GM12878 (cell line): ENCODE measurements around the gene SEZ6L2. TPM values are rescaled to one million over a fixed set of nuclear protein-coding genes. Genes with fewer than 3 reads are reported as not detected.
"Not testable (repeated sequence)": the region's sequence is repeated elsewhere in the genome, so short reads cannot be mapped to it uniquely, and the experiment has no call there.

Experiments used
- ATAC-seq: fragments of 200-7000 bp; cut with Tn5 transposase; 3 replicates; pipeline ENCODE4 v1.9.1; 2020; ENCODE audit warnings: mild to moderate bottlenecking, moderate library complexity
- BruUV-seq: library from RNA; stranded (reverse); fragments of 400-500 nt; replicated peaks from 2 replicates; lab custom pipeline; 2021; lab: Mats Ljungman, UMichigan
- CTCF ChIA-PET: fragments of 300-600 bp; sonication (Branson Sonifier 250); formaldehyde crosslinking; extraction: SDS; loops from one replicate; lab custom pipeline; 2021; ENCODE audit warnings: inconsistent platforms; lab: Yijun Ruan, JAX
- POLR2A ChIA-PET: fragments of 350-600 bp; formaldehyde crosslinking; extraction: SDS; loops from one replicate; lab custom pipeline; 2021; ENCODE audit warnings: inconsistent platforms; lab: Charles Lee
- RAD21 ChIA-PET: fragments of 300-600 bp; sonication (Branson Sonifier 250); formaldehyde crosslinking; loops from one replicate; lab custom pipeline; 2023; ENCODE audit warnings: antibody characterized with exemption; ENCODE audit not compliant: unreplicated experiment; lab: Charles Lee
- SMC1A ChIA-PET: fragments of 300-600 bp; sonication (Branson Sonifier 250); formaldehyde crosslinking; loops from one replicate; lab custom pipeline; 2023; ENCODE audit not compliant: unreplicated experiment, uncharacterized antibody; lab: Charles Lee
- DNase-seq: peaks from one replicate; pipeline ENCODE4 v3.0.0-alpha.2; 2011; ENCODE audit warnings: low read depth, low spot score
- FAIRE-seq: peaks from 3 replicates; lab custom pipeline; 2011; peaks lifted over from hg19 to GRCh38; lab: Jason Lieb, UNC
- H2AFZ ChIP-seq: 2 replicates; pipeline ENCODE4 v1.6.0; 2011; ENCODE audit warnings: low read depth, low read length, control low read depth; ENCODE audit not compliant: control insufficient read depth
- H3K27ac ChIP-seq: 2 replicates; pipeline ENCODE4 v1.5.1; 2011; ENCODE audit warnings: control low read depth; ENCODE audit not compliant: control insufficient read depth, insufficient read depth
- H3K27me3 ChIP-seq, 2 experiments: replicated peaks in 1 of 2; 2 replicates each; pipeline versions ENCODE4 v1.6.0 to v1.6.1; 2011; ENCODE audit warnings: low read length in 1 of 2; ENCODE audit not compliant: control insufficient read depth in 2 of 2, insufficient read depth in 2 of 2
- H3K36me3 ChIP-seq, 2 experiments: 2 replicates each; pipeline ENCODE4 v1.5.1; 2011; ENCODE audit warnings: low read length in 1 of 2; ENCODE audit not compliant: control insufficient read depth in 2 of 2, insufficient read depth in 2 of 2
- H3K4me1 ChIP-seq: 2 replicates; pipeline ENCODE4 v1.6.1; 2011; ENCODE audit warnings: mild to moderate bottlenecking, low read length, moderate library complexity, mixed read lengths; ENCODE audit not compliant: control insufficient read depth, insufficient read depth
- H3K4me2 ChIP-seq: 2 replicates; pipeline ENCODE4 v1.6.0; 2011; ENCODE audit warnings: control low read depth; ENCODE audit not compliant: control insufficient read depth, insufficient read depth
- H3K4me3 ChIP-seq: fragments of 200-600 bp; sonication (generic); 2 replicates; pipeline ENCODE4 v1.5.1; 2016
- H3K79me2 ChIP-seq: 2 replicates; pipeline ENCODE4 v1.6.0; 2011; ENCODE audit warnings: low read length; ENCODE audit not compliant: control insufficient read depth, insufficient read depth
- H3K9ac ChIP-seq: 2 replicates; pipeline ENCODE4 v1.8.0; 2011; ENCODE audit warnings: low read length, control low read depth, mixed read lengths; ENCODE audit not compliant: control insufficient read depth, insufficient read depth
- H3K9me3 ChIP-seq: replicated peaks from 3 replicates; pipeline ENCODE4 v1.5.1; 2011; ENCODE audit warnings: mild to moderate bottlenecking, low read length; ENCODE audit not compliant: control insufficient read depth, insufficient read depth
- H4K20me1 ChIP-seq: 2 replicates; pipeline ENCODE4 v1.6.0; 2011; ENCODE audit not compliant: control insufficient read depth, insufficient read depth
- JUND ChIP-seq: IDR thresholded peaks from 2 replicates; pipeline ENCODE4 v1.6.1; 2012; ENCODE audit warnings: low read depth, mild to moderate bottlenecking, low read length, improper control_type of control experiment, moderate library complexity
- MXI1 ChIP-seq: fragments of 150-350 bp; IDR thresholded peaks from 2 replicates; pipeline ENCODE4 v1.6.1; 2011; ENCODE audit warnings: low read depth, mild to moderate bottlenecking, inconsistent platforms, low read length, improper control_type of control experiment
- ZNF384 ChIP-seq: IDR thresholded peaks from 2 replicates; pipeline ENCODE4 v1.6.1; 2012; ENCODE audit warnings: low read depth, mild to moderate bottlenecking, low read length, improper control_type of control experiment, borderline replicate concordance
- ZSCAN29 ChIP-seq: fragments of 450-650 bp; IDR thresholded peaks from 2 replicates; pipeline ENCODE4 v1.6.1; 2017; ENCODE audit warnings: mild to moderate bottlenecking, moderate library complexity
- WGBS: methylation state at CpG from one replicate; pipeline ENCODE4 v1.1.6; 2016; ENCODE audit warnings: low lambda C conversion rate; ENCODE audit not compliant: insufficient replicate concordance, insufficient coverage; ENCODE audit errors: missing lambda C conversion rate; 5-methylcytosine and 5-hydroxymethylcytosine counted together
- in situ Hi-C: fragments of 300-500 bp; cut with MboI; formaldehyde crosslinking; loops from 9 replicates; pipeline ENCODE4 v1.14.3; 2018; ENCODE audit warnings: mixed read lengths
- intact Hi-C: fragments of 100-400 bp; cut with micrococcal nuclease; formaldehyde crosslinking; loops from one replicate; pipeline ENCODE4 v1.14.2; 2022; ENCODE audit not compliant: unreplicated experiment
- polyA plus RNA-seq, 11 experiments: library from polyadenylated mRNA; depleted of rRNA in 4 of 11; unstranded in 6 of 11; stranded (reverse) in 5 of 11; fragments of >200 nt; fragmentation: Nextera tagmentation in 4 of 11; fragmentation: Illumina TruSeq in 1 of 11; extraction: Ambion mirVana in 4 of 11; extraction: Trizol in 1 of 11; gene quantifications; 1 replicate in 1 of 11; 2 replicates in 10 of 11; pipeline versions ENCODE4 v1.2.1 to v1.2.3, GENCODE V29; 2011 to 2016; ENCODE audit warnings: inconsistent platforms in 2 of 11, missing spikeins in 2 of 11, low read depth in 1 of 11
- total RNA-seq, 4 experiments: library from RNA; depleted of rRNA in 3 of 4; stranded (reverse); fragments of >200 nt in 3 of 4; fragmentation: Illumina TruSeq in 1 of 4; extraction: Trizol in 1 of 4; gene quantifications; 2 replicates each; pipeline versions ENCODE4 v1.2.1 to v1.2.3, GENCODE V29; 2013 to 2021
- TF ChIP-seq, protein P1 (sequence below): fragments of 450-650 bp; IDR thresholded peaks from 2 replicates; pipeline ENCODE4 v1.6.1; 2017; ENCODE audit warnings: mild to moderate bottlenecking

SEZ6L2 gene
- total and polyA plus RNA-seq, 10 of the 15 experiments (the other 5 are each of a cell fraction or from before 2014, with no cell fraction given) = 0.06 to 0.49 TPM; not detected in 8

DNA sequence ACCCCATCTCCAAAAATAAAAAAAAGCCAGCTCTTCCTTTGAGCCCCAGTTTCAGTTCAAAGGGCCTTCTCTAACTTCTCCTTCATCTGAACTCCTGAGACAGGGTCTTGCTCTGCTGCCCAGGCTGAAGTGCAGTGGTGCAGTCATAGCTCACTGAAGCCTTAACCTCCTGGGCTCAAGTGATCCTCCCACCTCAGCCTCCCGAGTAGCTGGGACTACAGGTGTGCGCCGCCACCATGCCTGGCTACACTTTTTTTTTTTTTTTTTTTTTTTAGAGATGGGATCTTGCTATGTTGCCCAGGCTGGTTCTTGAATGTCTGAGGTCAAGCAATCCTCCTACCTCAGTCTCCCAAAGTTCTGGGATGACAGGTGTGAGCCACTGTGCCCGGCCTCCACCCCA, 66.1 kb downstream of the SEZ6L2 start:
- RAD21 ChIA-PET, H3K27me3 ChIP-seq, H3K4me2 ChIP-seq, H3K4me3 ChIP-seq, H3K79me2 ChIP-seq, intact Hi-C loops, SMC1A ChIA-PET, H4K20me1 ChIP-seq, in situ Hi-C loops, ATAC-seq, BruUV-seq, H3K27ac ChIP-seq, FAIRE-seq, DNase-seq, H2AFZ ChIP-seq, H3K9ac ChIP-seq, H3K9me3 ChIP-seq, H3K4me1 ChIP-seq: not testable (repeated sequence)
- POLR2A ChIA-PET = interaction anchor here (1.0 kb wide), 1 partner anchor 16 kb away, joined by 3 read pairs; no protein-coding TSS in a partner anchor
- CTCF ChIA-PET = interaction anchor here (0.6 to 1.6 kb wide), 5 partner anchors 15 to 128 kb away, joined by 3 to 7 read pairs (median 3); partner anchors contain the start of gene PAGR1
- WGBS = 85% methylated on average over 4 of the region's 4 CpGs
- peaks cover 11 to 15% of the 10 kb centered on the region in 2 experiments; a peak in 3 of 4 replicates for H3K36me3 ChIP-seq

DNA sequence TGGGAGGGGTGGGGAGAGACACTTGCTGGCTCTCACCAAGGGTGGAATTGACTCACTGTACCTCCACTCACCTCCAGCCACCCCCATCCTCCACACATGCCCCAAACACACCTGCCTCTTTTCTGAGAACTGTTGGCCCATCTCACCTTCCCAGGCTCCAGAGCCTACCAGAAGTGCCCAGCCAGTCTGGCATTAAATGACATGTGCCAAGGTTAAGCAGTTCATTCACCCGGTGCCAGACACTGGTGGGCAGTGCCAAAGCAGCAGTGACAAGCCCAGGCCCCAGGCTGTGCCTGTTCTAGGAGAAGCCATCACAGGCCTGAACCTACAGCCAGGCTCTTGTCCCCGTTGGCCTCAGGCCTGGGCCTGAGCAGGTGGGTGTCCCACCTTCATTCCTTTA, 67.9 kb downstream of the SEZ6L2 start:
- Histone ChIP-seq H3K27me3 (no peaks in the 10 kb centered on the region), H3K9me3 (no peaks in the 10 kb centered on the region), H3K4me1 (no peaks in the 10 kb centered on the region), H3K9ac (no peak overlapping the region)
- intact Hi-C loops = no loop called here
- RAD21 ChIA-PET = no interaction called here
- TF ChIP-seq MXI1 = no peak
- no peak for TF ChIP-seq ZNF384
- TF ChIP-seq, protein P1, sequence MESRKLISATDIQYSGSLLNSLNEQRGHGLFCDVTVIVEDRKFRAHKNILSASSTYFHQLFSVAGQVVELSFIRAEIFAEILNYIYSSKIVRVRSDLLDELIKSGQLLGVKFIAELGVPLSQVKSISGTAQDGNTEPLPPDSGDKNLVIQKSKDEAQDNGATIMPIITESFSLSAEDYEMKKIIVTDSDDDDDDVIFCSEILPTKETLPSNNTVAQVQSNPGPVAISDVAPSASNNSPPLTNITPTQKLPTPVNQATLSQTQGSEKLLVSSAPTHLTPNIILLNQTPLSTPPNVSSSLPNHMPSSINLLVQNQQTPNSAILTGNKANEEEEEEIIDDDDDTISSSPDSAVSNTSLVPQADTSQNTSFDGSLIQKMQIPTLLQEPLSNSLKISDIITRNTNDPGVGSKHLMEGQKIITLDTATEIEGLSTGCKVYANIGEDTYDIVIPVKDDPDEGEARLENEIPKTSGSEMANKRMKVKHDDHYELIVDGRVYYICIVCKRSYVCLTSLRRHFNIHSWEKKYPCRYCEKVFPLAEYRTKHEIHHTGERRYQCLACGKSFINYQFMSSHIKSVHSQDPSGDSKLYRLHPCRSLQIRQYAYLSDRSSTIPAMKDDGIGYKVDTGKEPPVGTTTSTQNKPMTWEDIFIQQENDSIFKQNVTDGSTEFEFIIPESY = no peak
- TF ChIP-seq ZSCAN29 = no peak
- TF ChIP-seq JUND = no peak
- TF ChIP-seq, all 136 proteins: peak for 0
- CTCF ChIA-PET = no interaction called here
- 66% methylated on average over 2 of the region's 2 CpGs for WGBS
- ATAC-seq = no peak
- no peak overlapping the region for H3K27ac ChIP-seq
- H3K79me2 ChIP-seq = no peaks in the 10 kb centered on the region; the same call in 1 of the 2 replicates
- SMC1A ChIA-PET = no interaction called here
- peaks cover 8 to 11% of the 10 kb centered on the region in 2 experiments; a peak in 3 of 4 replicates for H3K36me3 ChIP-seq
- H4K20me1 ChIP-seq = no peaks in the 10 kb centered on the region
- no peak for FAIRE-seq
- POLR2A ChIA-PET = no interaction called here
- no peak for DNase-seq
- H2AFZ ChIP-seq = no peak overlapping the region
- H3K4me2 ChIP-seq = no peak overlapping the region
- in situ Hi-C loops = no loop called here
- H3K4me3 ChIP-seq = no peak overlapping the region
- BruUV-seq = no TSS peak
